Stimulated activated CD4-positive, alpha-beta T cell treated with anti-CD3 and anti-CD28 coated beads, Interleukin-12 subunit alpha, Interleukin-12 subunit beta, amount 100 ng/mL, for 24 hours (primary cell): ENCODE results near the gene GTF2F1.
"Not testable (repeated sequence)": the region's sequence is repeated elsewhere in the genome, so short reads cannot be mapped to it uniquely, and the experiment has no call there.

ENCODE experiments used
- DNase-seq, 2 experiments: peaks; one replicate each; pipeline ENCODE4 v3.0.0-alpha.2; 2020; ENCODE audit warnings: low read depth in 2 of 2

GTF2F1 gene

DNA sequence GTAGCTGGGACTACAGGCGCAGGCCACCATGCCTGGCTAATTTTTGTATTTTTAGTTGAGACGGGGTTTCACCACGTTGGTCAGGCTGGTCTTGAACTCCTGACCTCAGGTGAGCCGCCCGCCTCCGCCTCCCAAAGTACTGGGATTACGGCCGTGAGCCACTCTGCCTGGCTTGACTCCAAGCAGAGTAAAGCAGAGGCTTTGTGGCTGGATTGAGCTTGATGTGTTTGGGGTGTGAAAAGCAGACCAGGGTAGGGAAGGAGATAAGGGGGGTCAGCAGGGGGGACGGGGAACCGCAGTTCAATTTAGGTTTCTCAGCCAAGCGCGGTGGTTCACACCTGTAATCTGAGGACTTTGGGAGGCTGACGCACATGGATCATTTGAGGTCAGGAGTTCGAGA, 35.8 kb downstream of the GTF2F1 start:
- DNase-seq: no peak

DNA sequence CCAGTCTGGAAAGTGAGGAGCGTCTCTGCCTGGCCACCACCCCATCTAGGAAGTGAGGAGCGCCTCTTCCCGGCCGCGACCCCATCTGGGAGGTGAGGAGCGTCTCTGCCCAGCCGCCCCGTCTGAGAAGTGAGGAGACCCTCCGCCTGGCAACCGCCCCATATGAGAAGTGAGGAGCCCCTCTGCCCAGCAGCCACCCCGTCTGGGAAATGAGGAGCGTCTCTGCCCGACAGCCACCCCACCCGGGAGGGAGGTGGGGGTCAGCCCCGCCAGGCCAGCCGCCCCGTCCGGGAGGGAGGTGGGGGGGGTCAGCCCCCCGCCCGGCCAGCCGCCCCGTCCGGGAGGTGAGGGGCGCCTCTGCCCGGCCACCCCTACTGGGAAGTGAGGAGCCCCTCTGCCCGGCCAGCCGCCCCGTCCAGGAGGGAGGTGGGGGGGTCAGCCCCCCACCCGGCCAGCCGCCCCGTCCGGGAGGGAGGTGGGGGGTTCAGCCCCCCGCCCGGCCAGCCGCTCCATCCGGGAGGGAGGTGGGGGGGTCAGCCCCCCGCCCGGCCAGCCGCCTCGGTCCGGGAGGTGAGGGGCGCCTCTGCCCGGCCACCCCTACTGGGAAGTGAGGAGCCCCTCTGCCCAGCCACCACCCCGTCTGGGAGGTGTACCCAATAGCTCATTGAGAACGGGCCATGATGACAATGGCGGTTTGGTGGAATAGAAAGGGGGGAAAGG, 37.5 kb downstream of the GTF2F1 start:
- not testable (repeated sequence) for DNase-seq

DNA sequence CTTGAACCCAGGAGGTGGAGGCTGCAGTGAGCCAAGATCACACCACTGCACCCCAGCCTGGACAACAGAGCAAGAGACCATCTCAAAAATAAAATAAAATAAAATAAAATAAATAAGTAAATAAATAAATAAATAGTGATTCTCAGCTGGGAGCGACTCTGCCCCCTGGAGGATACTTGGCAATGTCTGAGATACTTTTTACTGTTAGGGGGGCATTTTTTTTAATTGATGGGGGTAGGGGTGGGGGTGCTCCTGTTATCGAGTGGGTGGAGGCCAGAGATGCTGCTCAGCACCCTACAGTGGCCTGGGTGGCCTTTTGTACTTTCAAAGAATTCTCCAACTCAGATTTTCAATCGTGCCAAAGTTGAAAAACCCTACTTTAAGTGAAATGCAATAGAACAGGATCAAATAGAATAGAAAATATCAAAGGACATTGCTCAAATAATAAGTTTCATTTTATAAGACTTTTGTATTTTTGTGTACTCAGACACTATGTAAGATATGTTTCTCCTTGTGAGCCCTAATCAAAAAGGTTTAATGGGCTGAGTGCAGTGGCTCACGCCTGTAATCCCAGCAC, 38.8 kb downstream of the GTF2F1 start:
- no peak for DNase-seq

DNA sequence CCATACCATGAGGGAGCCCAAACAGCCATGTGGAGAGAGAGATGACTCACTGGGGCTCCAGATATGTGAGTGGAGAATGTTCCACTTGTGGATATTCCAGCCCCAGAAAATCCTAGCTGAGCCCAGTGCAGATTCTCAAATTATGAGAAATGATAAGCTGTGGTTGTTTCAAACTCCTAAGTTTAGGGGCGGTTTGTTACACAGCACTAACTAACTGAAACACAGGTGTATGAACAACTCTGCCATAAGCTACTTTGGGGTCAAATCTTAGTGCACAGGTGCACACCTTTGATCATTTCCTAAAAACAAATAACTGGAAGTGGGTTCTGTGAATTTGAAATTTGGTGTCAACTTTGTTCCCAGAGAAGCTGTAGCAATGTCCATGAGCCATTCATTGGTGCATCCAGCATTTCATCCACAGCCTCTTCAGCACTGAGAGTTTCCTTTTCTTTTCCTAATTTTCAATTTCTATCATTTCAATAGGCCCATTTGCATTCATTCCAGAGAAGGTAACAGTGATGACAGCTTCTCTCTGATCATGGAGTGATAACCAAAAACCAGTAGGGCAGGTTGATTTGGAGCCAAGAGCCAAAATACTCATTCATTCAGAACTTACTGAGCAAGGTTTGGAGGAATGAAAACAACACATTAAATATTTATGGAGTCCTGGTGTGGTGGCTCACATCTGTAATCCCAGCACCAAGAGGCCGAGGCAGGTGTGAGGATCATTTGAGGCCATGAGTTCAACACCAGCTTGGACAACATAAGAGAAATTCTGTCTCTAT, 40.4 kb downstream of the GTF2F1 start:
- DNase-seq: no peak

DNA sequence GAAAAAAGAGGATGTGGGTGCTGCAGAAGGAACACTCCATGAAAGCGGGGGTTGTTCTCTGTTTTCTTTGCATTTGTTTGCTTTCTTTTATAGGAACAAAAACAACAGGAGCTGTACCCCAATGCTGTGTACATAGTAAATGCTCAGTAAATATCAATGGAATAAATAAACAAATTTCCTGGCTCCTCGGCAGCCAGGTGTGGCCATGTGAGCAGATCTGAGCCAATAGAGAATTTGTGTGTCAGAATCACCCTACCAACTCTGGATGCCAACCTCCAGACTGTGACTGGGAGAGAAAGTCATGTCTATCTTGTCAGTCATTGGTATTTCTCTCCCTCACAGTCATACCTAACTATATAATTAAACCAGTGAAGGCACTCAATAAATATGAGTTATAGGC, 42.3 kb downstream of the GTF2F1 start:
- no peak for DNase-seq

GRCh38 chr19:6349271-6349670, 43.7 kb downstream of the GTF2F1 start:
- not testable (repeated sequence) for DNase-seq

DNA sequence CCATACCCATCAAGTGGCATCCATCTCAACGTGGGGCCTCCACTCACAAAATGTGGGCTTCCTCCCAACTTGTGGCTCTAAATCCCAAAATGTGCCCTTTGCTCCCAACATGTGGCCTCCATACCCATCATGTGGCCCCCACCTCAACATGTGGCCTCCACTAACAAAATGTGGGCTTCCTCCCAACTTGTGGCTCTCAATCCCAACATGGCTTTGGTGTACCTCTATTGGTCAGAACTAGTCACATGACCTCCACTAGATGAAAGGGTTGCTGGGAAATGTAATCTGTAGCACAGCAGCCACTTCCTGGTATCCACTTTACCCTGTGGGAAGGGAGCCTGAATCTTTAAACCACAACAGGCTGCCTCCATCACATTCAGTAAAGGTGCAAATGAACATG, 49.5 kb downstream of the GTF2F1 start:
- DNase-seq: no peak

DNA sequence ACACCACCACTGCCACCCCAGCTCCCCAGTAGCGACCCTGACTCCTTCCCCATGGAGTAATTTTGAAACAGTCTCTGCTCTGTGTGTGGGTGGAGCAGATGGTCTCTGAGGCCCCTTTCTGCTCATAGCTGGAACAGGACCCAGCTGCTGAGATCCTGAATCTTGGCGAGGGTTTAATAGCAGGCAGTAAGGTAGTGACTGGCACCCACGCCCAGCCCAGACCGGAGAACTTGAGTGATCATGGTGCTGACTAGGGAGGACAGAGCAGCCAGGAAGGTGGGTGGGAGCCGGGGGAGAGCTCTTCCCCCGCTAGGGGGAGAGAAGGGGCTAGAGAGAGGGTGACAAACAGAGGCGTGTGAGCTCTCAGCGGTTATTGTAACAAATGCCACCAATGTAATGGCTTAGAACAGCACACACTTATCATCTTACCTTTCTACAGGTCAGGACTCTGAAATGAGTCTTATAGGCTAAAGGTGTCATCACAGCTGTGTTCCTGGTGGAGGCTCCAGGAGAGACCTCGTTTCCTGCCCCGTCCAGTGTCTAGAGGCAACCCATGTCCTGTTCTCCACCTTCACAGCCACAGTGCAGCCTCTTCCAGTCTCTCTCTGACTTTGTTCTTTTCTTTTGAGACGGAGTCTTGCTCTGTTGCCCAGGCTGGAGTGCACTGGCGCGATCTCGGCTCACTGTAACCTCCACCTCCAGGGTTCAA, 52.3 kb downstream of the GTF2F1 start:
- DNase-seq: no peak

DNA sequence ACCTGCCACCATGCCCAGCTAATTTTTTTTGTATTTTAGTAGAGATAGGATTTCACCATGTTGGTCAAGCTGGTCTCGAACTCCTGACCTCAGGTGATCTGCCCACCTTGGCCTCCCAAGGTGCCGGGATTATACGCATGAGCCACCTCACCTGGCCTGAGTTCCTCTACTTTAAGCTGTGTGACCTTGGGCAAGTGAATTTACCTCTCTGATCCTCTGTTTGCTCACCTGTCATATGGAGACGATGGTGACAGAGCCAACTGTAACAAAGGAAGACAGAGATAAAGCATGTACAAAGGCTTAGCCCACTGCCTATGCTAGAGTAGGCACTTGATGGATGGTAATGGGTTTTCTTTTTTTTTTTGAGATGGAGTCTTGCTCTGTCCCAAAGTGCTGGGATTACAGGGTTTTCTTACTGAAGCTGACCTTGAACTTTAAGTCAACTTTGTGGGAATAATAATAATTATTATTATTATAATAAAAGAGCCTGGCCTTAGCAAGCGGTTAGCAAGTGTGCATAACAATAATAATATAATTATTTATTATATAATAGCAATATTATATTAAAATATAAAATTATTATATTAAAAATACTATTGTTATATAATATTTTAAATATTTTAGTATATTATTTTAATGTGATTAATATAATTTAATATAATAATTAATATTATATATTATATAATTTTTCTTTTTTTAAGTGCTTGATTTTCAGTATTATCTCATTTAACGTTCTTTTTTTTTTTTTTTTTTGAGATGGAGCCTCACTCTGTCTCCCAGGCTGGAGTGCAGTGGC, 58.3 kb downstream of the GTF2F1 start:
- no peak for DNase-seq

- no peak for DNase-seq
Observed at GRCh38 chr19:6333439-6333838, 59.5 kb downstream of the GTF2F1 start, which contains the start of gene ACER1. ACER1 (minus strand) TSS chr19:6333612; CDS start chr19:6333551, 61 bp downstream.
